Transverse colon (tissue), 4 donors: Measurements from ENCODE around the gene RNASE12.

Experiments used
- CTCF ChIP-seq, 5 experiments: fragments of 200-600 bp in 3 of 5; fragments of 450-650 bp in 2 of 5; sonication (generic) in 3 of 5; IDR thresholded peaks; 1 replicate in 2 of 5; 2 replicates in 3 of 5; pipeline ENCODE4 v1.5.1; 2016 to 2017; ENCODE audit warnings: antibody characterized with exemption in 5 of 5, inconsistent platforms in 3 of 5, mild to moderate bottlenecking in 2 of 5, moderate library complexity in 1 of 5
- POLR2AphosphoS5 ChIP-seq, 3 donors: sonication (generic); formaldehyde crosslinking; IDR thresholded peaks; one replicate each; pipeline ENCODE4 v1.6.1; 2016; ENCODE audit warnings: antibody characterized with exemption in 3 of 3

- TF ChIP-seq POLR2AphosphoS5 (IDR thresholded peaks at IDR 0.05), result peak in 2 of 3 donors; percentile 30 to 48
- peak; percentile 69 to 99 (median 72) for TF ChIP-seq CTCF (IDR thresholded peaks at IDR 0.05)
Observed at GRCh38 chr14:20613094-20614037, 22.2 kb upstream of the RNASE12 start.
